Stimulated activated CD4-positive, alpha-beta T cell treated with anti-CD3 and anti-CD28 coated beads, TNF-alpha, amount 100 ng/mL, for 1 hour (primary cell): Measurements from ENCODE around the gene SQSTM1.

Experiments used
- DNase-seq, 3 donors: peaks; one replicate each; pipeline ENCODE4 v3.0.0-alpha.2; 2020; ENCODE audit warnings: low read depth in 3 of 3, low spot score in 1 of 3

Gene SQSTM1

DNA sequence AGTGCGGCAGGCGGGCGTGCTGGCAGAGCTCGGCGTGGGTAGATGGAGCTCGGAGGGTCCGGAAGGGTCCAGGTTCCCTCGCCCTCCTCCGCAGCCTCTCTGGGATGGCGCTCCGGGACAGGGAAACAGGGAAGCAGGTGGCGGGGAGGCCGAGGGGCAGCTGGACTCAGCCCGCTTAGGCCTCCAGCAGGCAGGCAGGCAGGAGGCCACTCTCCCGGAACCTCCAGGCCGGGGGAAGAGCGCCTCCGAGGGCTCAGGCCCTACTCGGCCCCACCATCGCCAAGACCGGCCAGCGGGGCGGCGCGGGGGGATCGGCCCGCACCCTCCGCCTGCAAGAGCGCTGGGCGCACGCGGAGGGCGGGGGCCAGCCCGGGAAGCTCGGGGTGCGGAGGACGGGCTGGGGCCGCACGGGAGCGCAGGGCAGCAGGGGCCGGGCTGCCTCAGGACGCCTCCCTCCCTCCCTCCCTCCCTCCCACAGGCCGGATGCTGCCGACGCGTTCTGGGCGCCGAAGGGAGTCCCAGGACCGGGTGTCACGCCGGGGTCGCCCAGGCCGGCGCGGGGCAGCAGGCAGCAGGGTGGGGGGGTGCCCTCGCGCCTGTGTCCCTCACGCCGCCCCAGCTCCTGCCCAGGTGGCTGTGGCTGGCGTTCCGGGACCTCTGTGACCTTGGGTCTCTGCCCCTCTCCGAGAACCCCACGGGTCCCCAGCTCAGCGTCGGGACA lies 15.0 kb upstream of the SQSTM1 start:
- no peak for DNase-seq

GRCh38 chr5:179806250-179807048 lies 14.3 kb upstream of the SQSTM1 start, which contains the start of gene MGAT4B:
Gene MGAT4B (minus strand): TSS chr5:179806866. CDS start chr5:179806583, 283 bp downstream.
- DNase-seq, result peak in 1 of 3 donors; percentile 58

- no peak for DNase-seq
Observed at GRCh38 chr5:179812135-179812825, 8.4 kb upstream of the SQSTM1 start.

GRCh38 chr5:179812997-179813607 lies 7.6 kb upstream of the SQSTM1 start:
- no peak for DNase-seq

GRCh38 chr5:179814090-179814489 lies 6.6 kb upstream of the SQSTM1 start:
- DNase-seq, result no peak

DNA sequence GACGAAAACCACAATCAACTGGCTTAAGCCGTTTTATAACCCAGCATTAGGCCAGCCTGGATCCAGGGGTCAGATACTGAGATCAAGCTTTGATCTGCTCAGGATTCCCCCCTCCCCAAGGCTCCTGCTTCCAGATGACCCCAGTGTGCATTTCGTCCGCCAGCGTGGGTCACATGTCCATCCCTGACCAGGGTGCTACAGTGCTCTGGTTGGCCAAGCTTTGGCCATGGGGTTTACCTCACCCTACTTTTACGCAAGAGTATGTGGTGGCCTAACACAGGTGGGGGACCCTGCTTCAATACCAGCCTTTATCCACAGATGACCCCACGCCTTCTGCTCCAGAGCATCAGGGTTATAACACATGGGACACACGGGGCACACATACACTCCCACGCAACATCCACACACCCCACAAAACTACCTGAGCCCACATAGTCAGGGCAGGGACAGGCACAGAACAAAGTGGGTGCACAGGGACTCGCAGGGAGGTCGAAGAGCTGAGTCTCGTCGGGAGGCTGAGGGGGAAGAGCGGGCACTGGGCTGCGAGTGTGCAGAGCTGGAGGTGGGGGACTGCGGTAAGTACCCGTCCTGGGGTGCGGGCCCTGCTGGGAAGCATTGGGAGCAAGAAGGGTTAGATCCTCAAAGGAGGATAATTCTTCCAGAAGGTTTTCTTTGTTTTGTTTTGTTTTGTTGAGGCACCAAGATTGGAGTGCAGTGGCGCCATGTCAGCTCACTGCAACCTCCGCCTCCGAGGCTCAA lies 5.0 kb upstream of the SQSTM1 start:
- no peak for DNase-seq

- no peak for DNase-seq
Observed at GRCh38 chr5:179816401-179816795, 4.3 kb upstream of the SQSTM1 start.

GRCh38 chr5:179816796-179817469 lies 3.8 kb upstream of the SQSTM1 start:
- no peak for DNase-seq

DNA sequence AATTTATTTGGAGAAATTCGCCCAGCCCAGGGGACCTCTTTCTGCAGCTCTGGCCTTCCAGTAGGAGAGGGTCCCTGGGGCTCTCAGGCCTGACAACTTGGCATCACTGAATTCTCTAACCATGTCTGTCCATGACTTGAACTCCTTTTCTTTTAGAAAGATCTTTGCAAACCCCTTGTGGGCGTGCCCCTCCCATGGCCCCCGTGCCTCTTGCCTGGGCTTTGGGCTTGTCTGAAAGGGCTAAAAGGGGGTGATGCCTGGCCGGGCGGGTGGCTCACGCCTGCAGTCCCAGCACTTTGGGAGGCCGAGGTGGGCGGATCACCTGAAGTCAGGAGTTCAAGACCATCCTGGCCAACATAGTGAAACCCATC lies 3.2 kb upstream of the SQSTM1 start:
- no peak for DNase-seq

DNA sequence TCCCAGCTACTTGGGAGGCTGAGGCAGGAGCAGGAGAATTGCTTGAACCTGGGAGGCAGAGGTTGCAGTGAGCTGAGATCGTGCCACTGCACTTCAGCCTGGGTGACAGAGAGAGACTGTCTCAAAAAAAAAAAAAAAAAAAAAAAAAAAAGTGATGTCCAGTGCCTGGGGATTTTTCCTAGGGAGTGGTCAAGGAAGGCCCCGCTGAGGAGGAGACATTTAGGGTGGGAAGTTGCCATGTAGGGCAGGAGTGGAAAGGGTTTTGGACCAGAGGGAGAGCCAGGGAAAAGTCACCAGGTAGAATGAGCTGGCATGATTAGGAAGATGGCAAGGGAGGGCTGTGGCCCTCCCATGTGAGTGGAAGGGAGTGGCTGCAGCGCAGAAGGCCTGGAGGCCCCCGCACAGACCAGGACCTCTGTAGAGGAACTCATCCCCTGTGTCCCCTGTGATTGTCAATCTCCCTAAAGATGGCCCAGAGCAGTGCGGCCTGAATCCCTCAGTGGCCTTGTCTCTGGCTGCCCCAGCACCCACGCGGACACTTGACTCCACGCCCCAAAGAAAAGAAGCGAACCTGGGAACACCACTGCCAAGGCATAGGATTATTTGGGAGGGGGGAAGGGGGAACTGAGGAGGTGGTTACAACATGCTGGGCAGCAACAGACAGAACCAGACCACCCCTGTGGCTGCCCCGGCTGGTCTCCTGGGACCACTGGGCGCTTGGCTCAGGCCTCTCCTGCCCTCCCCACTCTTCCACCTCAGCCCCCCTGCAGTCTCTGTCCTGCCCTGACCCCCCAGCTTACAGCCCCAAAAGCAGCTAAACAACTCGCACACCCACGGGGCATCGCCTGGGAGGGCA lies 2.6 kb upstream of the SQSTM1 start:
- no peak for DNase-seq

DNA sequence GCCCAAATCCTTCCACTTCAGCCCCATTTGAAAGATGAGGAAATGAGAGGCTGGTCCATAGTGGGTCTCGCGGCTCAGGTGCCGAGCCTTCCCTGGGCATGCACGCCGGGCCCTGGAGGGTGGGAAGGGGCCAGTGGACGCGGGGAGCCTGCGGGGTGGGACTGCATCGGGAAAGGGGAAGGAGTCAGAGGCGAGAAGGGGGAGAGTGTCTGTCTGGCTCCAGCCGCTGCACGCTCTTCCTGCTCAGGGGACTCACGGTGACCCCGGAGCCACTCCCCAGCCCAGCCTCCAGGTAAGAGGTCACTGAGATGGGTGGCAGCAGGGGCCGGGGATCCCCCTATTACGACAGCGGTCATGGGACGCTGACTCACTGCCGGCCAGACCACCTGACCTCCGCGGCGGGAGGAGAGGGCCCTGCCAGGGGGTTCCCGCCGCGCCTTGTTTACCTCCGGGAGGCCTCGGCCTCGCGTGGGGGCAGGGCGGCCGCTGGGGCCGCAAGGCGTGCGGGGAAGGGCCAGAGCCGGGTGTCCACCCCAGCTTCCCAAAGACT lies 1.9 kb upstream of the SQSTM1 start:
- peak; percentile 64 to 80 (median 68) for DNase-seq

DNA sequence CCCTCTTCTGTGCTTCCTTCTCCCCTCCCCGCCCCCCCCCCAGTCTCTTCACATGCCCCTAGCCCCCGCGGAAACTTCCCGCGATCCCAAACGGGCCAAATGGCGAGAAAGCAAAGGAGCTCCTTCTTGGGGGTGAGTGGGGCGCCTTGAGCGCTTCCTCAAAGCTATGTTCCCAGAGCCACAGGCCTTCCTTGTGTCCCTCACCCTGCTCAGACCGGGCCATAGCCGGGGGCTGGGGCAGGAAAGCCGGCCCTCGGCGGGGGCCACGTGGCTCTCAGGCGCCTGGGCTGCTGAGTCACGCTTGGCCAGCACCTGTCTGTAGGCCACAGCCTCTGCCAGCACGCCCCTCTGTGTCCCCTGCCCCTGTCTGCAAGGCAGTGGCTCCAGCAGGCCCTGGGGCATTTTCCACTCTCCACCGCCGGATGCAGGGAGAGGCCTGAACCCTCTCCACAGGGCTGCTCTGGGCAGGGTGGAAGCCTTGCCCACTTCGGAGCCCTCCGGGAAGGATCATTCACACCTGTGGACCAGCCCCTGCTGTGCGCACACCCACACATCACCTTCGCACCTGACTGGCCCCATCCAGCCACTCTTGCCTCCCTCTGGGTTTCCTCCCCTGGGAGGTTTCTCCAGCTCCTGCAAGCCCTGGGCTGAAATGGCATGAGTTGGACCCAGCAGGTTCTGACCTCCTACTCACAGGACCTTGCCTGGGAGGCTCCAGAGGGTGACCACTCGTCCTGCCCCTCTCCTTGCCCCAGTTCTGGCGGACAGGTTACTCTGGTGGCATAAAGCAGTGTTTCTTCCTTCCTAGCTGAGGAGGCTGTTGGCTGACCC lies 1.2 kb upstream of the SQSTM1 start:
- DNase-seq, result peak in 1 of 3 donors; percentile 34

DNA sequence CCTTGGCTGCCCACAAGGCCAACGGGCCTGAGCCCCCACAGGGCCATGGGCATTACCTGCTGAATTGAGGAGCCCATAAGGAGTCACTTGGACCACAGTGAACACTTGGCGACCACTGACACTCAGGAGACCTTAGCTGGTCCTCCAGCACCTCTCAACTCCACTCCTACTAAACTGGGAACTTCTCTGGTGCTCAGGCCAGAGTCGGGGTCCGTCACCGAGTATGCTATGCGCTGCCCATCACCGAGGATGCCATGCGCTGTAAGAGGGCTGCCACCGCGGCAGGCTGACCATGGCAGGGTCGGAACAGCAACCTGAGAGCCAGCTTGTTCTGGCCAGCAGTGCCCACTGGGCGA lies 600 bp upstream of the SQSTM1 start:
- DNase-seq, result no peak

- peak; percentile 59 to 69 (median 67) for DNase-seq
Observed at GRCh38 chr5:179821298-179822058, 773 bp downstream of the SQSTM1 start.

- DNase-seq, result no peak
Observed at GRCh38 chr5:179822059-179822432, 1.3 kb downstream of the SQSTM1 start.

- DNase-seq, result no peak
Observed at GRCh38 chr5:179822444-179822990, 1.8 kb downstream of the SQSTM1 start.
